HG03139 (cell line): ENCODE measurements around the gene FAM209B.
A peak's percentile ranks its signal among the peaks of the same experiment; 100 is the strongest.
"Not testable (repeated sequence)": the region's sequence is repeated elsewhere in the genome, so short reads cannot be mapped to it uniquely, and the experiment has no call there.

Experiments
- ATAC-seq: cut with Tn5 transposase; IDR thresholded peaks from one replicate; pipeline ENCODE4 v1.9.1; 2021; ENCODE audit not compliant: unreplicated experiment

Gene FAM209B

DNA sequence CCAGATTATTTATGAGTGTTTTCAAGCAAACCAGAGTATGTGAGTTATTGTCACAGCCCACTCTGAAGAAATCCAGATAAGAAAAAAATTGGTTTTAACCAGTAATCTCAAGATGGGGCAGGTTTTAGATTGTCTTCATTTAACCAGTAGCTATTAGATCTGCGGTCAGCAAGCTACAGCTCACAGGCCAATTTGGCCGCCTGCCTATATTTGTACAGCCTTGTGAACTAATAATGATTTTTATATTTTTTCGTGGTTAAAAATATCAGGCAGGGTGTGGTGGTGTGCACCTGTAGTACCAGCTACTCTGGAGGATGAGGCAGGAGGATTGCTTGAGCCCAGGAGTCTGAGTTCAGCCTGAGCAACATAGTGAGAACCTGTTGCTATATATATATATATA is 5.0 kb downstream of the FAM209B start:
- no peak for ATAC-seq

DNA sequence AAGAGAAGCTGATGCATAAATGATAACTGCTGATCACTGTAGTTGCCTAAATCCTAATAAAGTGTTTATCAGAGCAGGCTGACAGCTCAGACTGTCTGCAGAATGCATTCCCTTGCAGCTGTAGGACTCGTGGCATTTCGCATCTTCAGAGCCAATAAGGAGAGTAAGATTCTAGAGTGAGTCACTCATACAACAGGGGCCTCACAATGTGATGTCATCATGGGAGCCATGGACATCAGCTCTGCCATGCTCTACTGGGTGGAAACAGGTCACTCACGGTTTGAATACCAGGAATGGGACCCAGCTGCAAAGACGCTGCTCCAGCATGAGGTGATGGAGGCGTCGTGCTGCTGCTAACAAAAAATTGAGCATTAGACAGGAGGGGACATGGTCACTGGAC is 7.4 kb downstream of the FAM209B start:
- ATAC-seq: no peak

GRCh38 chr20:56542489-56543030 is 9.5 kb downstream of the FAM209B start:
- ATAC-seq: no peak

DNA sequence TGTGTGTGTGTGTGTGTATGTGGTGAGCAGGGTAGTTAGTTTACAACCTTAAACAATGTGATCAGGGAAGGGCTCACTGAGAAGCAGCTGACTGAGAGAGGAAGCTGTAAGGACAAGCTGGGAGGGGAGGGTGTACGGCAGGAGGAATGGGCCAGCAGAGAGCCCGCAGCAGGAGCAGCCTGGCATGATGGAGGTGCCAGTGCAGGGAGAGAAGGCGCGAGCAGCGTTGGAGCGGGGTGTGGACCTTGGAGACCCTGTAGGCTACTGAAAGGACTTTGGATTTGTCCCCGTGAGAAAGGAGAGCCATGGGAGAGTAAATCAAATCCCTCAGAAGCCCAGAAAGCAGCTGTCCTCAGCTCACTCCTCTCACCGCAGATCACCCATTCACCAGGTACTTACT is 18.5 kb downstream of the FAM209B start:
- no peak for ATAC-seq

DNA sequence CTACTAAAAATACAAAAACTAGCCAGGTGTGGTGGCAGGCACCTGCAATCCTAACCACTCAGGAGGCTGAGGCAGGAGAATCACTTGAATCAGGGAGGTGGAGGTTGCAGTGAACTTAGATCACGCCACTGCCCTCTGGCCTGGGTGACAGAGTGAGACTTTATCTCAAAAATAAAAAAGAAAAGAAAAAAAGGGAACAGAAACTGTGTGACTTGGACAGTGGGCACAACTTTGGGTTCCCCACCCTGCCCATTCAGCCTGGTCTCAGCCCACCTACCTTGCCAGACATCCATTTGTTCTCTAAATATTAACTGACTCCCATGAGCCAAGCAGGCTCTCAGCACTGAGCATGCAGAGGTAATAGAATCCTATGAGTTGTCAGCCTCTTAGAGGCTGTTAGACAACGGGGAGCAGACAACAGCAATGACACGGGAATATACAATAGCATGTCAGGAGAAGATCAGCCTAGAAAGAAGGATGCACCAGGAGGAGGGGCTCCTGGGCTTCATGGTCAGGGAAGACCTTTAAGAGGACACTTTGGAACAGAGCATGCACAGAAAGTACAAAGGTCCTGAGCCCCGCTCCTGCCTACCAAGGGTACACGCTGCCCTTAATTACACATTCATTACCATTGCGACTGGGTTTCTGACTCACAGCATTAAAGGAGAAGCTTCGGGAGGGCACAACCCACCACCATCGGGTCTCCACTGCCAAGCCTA is 20.0 kb downstream of the FAM209B start:
- ATAC-seq: no peak

- ATAC-seq: peak; percentile 87
Measured at GRCh38 chr20:56554869-56555268, 21.8 kb downstream of the FAM209B start.

DNA sequence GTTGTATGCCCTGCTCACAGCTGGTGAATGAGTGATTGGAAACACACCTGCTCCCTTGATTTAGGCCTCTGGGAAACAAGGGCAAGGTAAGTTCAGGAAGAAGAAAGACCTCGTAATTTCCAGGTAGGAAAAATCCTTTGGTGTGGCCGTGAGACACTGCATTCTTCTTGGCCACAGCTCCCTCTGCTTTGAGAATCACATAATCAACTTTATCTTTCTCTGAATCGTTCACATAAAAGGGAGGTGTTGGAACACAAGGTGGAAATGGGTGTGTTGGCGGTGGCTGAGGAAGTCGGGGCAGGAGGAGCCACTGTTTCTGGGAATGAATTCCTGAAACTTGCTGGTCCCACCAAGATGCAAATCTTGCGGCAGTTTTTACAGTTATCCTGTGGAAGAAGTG is 25.9 kb downstream of the FAM209B start:
- no peak for ATAC-seq

GRCh38 chr20:56564526-56564925 is 31.5 kb downstream of the FAM209B start:
- not testable (repeated sequence) for ATAC-seq

DNA sequence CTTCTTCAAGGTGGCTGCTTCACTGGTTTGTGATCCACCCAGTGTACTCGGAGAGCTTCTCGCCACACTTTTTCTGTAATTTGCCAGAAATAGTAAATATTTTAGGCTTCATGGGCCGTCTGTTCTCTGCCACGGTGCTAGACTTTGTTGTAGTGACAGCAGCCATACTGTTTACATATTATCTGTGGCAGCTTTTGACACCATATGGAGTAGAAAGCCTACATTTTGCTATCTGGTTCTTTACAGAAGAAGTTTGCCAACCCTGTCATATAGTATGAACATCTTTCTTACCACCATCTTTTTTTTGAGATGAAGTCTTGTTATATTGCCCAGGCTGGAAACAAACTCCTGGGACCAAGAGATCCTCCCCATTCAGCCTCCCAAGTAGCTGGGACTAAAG is 32.5 kb downstream of the FAM209B start:
- ATAC-seq: no peak

DNA sequence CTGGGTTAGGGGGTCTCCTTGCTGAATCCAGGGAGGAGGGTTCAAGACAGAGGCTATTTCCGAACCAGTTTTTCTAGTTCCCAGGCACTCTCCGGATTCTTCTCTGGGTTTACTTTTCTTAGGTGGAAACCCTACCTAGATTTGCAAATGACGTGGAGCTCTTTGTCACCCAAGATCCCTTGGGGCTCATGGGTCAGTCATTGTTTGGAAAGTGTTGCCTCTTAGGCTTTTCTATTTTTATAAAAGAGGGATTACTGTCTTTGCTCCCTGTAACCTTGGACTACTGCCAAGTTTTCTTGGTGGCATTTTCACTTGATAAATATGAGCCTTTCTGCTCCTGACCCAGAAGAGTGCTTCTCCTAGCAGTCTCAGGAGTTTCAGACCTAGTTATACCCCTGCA is 33.6 kb downstream of the FAM209B start:
- ATAC-seq: no peak

DNA sequence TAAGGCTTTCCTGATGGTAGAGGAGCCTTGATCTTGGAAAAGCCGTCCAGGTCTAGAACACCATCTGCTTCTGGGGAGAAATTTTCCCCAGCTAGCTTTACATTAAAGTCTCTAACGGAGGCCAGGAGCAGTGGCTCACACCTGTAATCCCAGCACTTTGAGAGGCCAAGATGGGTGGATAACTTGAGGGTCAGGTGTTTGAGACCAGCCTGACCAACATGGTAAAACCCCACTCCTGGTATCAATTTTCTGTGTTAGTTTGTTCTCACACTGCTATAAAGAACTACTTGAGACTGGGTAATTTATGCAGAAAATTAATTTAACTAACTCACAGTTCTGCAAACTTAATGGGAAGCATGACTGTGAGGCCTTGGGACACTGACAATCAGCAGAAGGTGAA is 37.8 kb downstream of the FAM209B start:
- ATAC-seq: no peak

DNA sequence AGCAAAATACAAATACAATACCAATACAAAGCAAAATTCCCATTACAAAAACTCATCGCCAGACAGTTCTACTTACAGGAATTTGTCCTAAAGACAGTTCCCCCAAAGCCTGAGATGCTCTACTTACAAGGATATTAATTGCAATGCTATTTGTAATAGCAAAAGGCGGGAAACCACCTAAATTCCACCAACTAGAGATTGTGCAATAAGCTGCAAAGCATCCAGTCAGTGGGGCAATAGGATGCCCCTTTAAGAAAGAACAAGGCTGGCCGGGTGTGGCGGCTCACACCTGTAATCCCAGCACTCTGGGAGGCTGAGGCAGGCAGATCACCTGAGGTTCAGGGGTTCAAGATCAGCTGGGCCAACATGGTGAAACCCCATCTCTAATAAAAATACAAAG is 39.1 kb downstream of the FAM209B start:
- no peak for ATAC-seq

GRCh38 chr20:56573986-56574385 is 40.9 kb downstream of the FAM209B start:
- no peak for ATAC-seq

- ATAC-seq: no peak
Measured at GRCh38 chr20:56574531-56575142, 41.6 kb downstream of the FAM209B start.

DNA sequence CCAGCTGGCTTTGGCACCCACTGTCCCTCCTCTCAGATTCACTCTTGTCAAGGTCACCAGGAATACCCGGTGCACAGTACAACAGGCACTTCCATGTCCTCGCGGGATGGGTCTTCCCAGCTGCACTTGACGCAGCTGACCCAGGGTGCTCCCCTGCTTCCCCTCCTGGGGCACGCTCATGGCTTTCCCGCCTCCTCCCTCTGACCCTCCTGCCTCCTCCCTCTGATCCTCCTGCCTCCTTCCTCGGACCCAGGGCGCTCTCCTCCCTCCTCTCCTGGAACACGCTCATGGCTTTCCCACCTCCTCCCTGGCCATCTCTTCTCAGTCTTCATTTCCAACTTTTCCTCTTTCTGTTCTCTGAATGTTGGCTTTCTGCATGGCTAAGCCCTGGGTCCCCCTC is 42.1 kb downstream of the FAM209B start:
- no peak for ATAC-seq

DNA sequence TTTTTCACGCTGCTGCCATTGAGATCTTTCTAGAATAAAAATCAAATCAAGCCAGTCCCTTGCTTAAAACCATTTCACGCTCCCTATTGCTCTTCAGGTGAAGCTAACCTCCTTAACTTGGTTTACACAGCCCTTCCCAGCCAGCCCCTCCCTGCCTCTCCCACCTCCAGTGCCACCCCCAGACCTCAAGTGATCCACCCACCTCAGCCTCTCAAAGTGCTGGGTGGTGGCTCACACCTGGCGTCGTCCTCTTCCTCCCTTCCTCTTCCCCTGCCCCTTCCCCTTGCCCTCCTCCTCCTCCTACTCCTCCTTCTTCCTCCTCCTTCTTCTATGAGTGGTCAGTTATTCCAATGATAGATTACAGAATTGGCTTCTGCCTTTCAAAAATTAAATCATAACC is 42.9 kb downstream of the FAM209B start:
- no peak for ATAC-seq

GRCh38 chr20:56579301-56579710 is 46.3 kb downstream of the FAM209B start:
- no peak for ATAC-seq

DNA sequence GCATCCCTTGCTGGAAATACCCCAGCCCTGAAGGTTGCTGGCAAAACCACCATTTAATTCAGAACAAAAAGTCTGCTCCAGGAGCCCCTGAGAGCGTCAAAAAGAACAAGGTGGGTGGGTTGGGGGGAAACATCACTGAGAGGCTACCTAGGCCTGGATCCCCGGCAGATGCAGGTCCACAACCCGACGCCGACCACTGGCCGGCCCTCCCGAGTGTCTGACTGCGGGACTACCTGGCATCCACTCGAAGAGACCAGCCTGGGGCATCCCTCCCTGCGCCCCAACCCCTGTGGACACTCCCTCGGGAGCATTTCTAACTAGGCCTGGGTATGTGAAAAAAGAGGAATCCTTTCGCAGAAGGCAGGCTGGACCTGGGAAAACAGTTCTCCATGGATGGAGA is 47.2 kb downstream of the FAM209B start:
- no peak for ATAC-seq

DNA sequence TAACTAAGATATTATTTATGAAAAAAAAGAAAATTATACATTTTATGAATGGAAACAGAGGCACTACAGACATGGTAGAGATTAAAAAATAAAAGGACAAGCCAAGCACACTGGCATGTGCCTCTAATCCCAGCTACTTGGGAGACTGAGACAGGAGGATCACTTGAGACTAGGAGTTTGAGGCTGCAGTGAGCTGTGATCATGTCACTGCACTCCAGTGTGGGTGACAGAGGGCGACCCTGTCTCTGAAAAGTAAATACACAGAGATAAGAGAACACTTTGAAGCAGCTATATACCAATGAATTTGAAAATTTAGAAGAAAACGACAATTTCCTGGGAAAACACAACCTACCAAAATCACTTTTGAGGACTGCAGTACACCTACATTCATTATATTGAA is 48.7 kb downstream of the FAM209B start:
- no peak for ATAC-seq

DNA sequence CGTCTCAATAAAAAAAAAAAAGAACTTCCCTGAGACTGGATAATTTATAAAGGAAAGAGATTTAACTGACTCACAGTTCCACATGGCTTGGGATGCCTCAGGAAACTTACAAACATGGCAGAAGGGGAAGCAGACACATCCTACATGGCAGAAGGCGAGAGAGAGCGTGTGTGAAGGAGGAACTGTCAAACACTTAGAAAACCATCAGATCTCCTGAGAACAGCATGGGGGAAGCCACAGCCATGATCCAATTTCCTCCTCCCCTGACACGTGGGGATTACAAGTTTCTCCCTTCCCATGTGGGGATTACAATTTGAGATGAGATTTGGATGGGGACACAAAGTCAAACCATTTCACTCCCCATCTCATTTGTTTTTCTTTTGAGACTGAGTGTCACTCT is 49.5 kb downstream of the FAM209B start:
- ATAC-seq: no peak

GRCh38 chr20:56584916-56585315 is 51.9 kb downstream of the FAM209B start:
- no peak for ATAC-seq
